Neural cell (in vitro differentiated cells): ENCODE results near the gene GOLGA8B. TPM values are rescaled to one million over a fixed set of nuclear protein-coding genes. Genes with fewer than 3 reads are reported as not detected.
"Not testable (repeated sequence)": the region's sequence is repeated elsewhere in the genome, so short reads cannot be mapped to it uniquely, and the experiment has no call there.

Source experiments
- H2AFZ ChIP-seq: fragments of 200-600, 300-800 bp; sonication (generic), shearing (Covaris generic); 2 replicates; pipeline ENCODE4 v1.6.0; 2014; ENCODE audit warnings: low read depth, mild to moderate bottlenecking, antibody characterized with exemption, low read length, moderate library complexity
- H3F3A ChIP-seq: fragments of 200-600 bp; shearing (Covaris generic); 2 replicates; pipeline ENCODE4 v1.6.1; 2016; ENCODE audit warnings: mild to moderate bottlenecking, moderate library complexity, mixed read lengths, antibody characterized with exemption, low read length; ENCODE audit not compliant: insufficient read depth, poor library complexity, severe bottlenecking
- H3K27ac ChIP-seq: fragments of 200-600, 300-800 bp; sonication (generic), shearing (Covaris generic); 2 replicates; pipeline ENCODE4 v1.5.1; 2014; ENCODE audit warnings: mild to moderate bottlenecking, low read length, moderate library complexity
- H3K27me3 ChIP-seq: fragments of 300-800, 200-600 bp; sonication (generic), shearing (Covaris generic); 2 replicates; pipeline ENCODE4 v1.6.0; 2014; ENCODE audit warnings: mild to moderate bottlenecking, low read depth, low read length, moderate library complexity; ENCODE audit not compliant: insufficient read depth
- H3K36me3 ChIP-seq: fragments of 300-800, 200-600 bp; sonication (generic), shearing (Covaris generic); 2 replicates; pipeline ENCODE4 v1.5.1; 2014; ENCODE audit warnings: mild to moderate bottlenecking, antibody characterized with exemption, low read length, moderate library complexity; ENCODE audit not compliant: insufficient read depth
- H3K4me2 ChIP-seq: fragments of 300-800, 200-600 bp; sonication (generic), shearing (Covaris generic); 2 replicates; pipeline ENCODE4 v1.6.0; 2014; ENCODE audit warnings: mild to moderate bottlenecking, low read length
- H3K4me3 ChIP-seq: fragments of 300-800, 200-600 bp; sonication (generic), shearing (Covaris generic); 2 replicates; pipeline ENCODE4 v1.5.1; 2014; ENCODE audit warnings: mild to moderate bottlenecking, low read length, moderate library complexity
- H3K79me2 ChIP-seq: fragments of 200-600 bp; shearing (Covaris generic); replicated peaks from 2 replicates; pipeline ENCODE4 v1.6.0; 2014; ENCODE audit warnings: mild to moderate bottlenecking, low read length, moderate library complexity; ENCODE audit not compliant: insufficient read depth
- H3K9ac ChIP-seq: fragments of 300-800, 200-600 bp; sonication (generic), shearing (Covaris generic); 2 replicates; pipeline ENCODE4 v1.6.1; 2016; ENCODE audit warnings: mild to moderate bottlenecking, low read length, mixed read lengths
- H3K9me2 ChIP-seq: fragments of 200-600 bp; shearing (Covaris generic); 2 replicates; pipeline ENCODE4 v1.6.1; 2016; ENCODE audit warnings: mild to moderate bottlenecking, low read length, mixed read lengths; ENCODE audit not compliant: insufficient read depth
- H3K9me3 ChIP-seq: fragments of 200-600, 300-800 bp; sonication (generic), shearing (Covaris generic); 2 replicates; pipeline ENCODE4 v1.6.1; 2016; ENCODE audit warnings: mild to moderate bottlenecking, mixed run types, low read length, moderate library complexity, mixed read lengths
- H4K20me1 ChIP-seq: fragments of 200-600 bp; shearing (Covaris generic); 2 replicates; pipeline ENCODE4 v1.6.1; 2016; ENCODE audit warnings: mild to moderate bottlenecking, mixed run types; ENCODE audit not compliant: insufficient read depth
- polyA plus RNA-seq: library from polyadenylated mRNA; depleted of rRNA; stranded (reverse); fragments of >200 nt; gene quantifications from 2 replicates; pipeline ENCODE4 v1.2.3, GENCODE V29; 2014
- small RNA-seq, 3 experiments: library from RNA; depleted of rRNA; stranded (forward); fragments of <200 nt; gene quantifications; one replicate each; pipeline ENCODE3, GENCODE V24; 2012

The GOLGA8B gene
- polyA plus RNA-seq, 1 donor from 2014 or later: 462 TPM

DNA sequence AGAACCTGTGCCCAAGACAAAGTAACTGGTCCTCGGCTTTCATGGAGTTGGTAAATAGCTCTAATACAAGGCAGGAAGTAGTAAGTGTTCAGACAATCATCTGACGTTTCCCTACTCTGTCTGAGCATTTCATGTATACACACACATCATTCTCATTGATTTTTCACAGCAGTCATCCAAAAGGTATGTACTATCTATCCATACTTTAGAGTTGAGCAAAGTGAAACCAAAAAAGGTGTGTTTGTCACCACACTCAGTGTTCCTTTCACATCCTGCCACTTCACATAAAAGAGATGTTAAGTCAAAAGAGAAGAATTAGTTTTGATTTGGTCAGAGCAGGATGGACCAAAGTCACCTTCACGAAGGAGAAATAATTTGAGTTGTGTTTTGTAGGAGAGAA lies 33.3 kb downstream of the GOLGA8B start:
- H3K9me2 ChIP-seq, H3K9me3 ChIP-seq, H3F3A ChIP-seq, H4K20me1 ChIP-seq, H3K36me3 ChIP-seq, H3K9ac ChIP-seq, H2AFZ ChIP-seq, H3K27ac ChIP-seq, H3K27me3 ChIP-seq, H3K4me3 ChIP-seq, H3K79me2 ChIP-seq, H3K4me2 ChIP-seq: not testable (repeated sequence)

- not testable (repeated sequence) for H3K9me3 ChIP-seq, H3K36me3 ChIP-seq, H3K4me3 ChIP-seq, H3K27me3 ChIP-seq, H3K27ac ChIP-seq, H2AFZ ChIP-seq, H3K79me2 ChIP-seq, H3K9ac ChIP-seq, H4K20me1 ChIP-seq, H3K4me2 ChIP-seq, H3K9me2 ChIP-seq, H3F3A ChIP-seq
Observed at GRCh38 chr15:34549381-34549809, 34.1 kb downstream of the GOLGA8B start.

DNA sequence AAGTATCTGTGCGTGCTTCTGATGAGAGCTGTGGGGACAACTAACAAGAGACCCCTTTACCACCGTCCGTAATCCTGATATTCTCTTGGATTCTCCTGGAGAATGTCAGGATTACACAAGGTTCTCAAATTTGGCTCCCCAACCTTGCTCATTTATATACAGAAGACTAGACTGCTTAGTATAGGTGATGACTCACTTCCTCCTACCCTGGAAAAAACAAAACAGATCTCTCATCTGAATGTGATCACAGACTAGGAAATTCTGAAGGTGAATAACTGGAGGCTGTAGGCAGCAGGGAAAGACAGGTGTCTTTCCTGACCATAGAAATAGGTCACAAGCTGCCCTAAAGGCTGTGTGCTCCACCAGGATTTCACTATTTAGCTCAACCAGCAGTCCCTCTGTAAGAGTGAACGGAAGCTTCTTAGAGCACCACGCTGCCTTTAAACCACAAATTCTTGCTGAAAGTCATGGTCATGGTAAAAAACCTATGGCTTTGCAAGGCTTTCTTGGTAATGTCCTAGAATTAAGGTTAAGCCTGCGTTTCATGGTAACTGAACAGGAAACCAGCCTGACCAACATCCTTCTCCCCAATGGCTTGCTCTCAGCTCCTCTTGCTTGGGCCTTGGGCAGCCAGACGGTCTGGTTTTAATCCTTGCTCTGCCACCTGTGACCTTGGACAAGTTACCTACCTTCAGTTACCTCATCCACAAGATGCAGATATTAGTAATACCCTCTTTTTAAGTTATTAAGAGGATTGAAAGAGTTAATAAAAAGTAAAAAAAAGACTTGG lies 39.4 kb downstream of the GOLGA8B start:
- H4K20me1 ChIP-seq, H3K4me3 ChIP-seq, H3K9me3 ChIP-seq, H2AFZ ChIP-seq, H3K79me2 ChIP-seq, H3F3A ChIP-seq, H3K4me2 ChIP-seq, H3K27me3 ChIP-seq, H3K9me2 ChIP-seq, H3K9ac ChIP-seq, H3K27ac ChIP-seq, H3K36me3 ChIP-seq: not testable (repeated sequence)

DNA sequence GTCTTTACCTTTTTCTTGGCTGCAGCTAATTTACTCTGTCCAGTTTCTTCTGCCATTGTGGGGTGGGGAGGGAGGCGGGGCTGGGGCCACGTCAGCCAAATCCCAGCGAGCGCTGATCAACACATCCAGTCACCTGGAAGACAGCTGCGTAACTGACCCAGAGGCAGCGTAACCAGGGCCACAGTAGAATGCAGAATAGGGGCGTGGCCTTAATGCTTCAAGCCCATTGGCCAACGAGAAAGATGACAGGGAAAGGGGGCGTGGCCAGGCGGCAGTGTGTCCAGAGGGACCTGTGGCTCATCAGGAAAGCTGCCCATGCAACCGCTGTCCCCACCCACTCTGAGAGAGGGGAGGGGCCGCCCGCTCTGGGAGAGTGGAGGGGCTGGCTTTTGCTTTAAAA lies 47.6 kb downstream of the GOLGA8B start:
- H3F3A ChIP-seq, H3K27ac ChIP-seq, H3K9me2 ChIP-seq, H3K36me3 ChIP-seq, H3K79me2 ChIP-seq, H3K4me3 ChIP-seq, H3K4me2 ChIP-seq, H3K9ac ChIP-seq, H4K20me1 ChIP-seq, H2AFZ ChIP-seq, H3K27me3 ChIP-seq, H3K9me3 ChIP-seq: not testable (repeated sequence)

Small RNA genes within 50 kb of the gene (small RNA-seq; reads per million reads assigned to genes)
- gene RF00425: 0 to 0.08 (median 0) reads per million in 3 experiments

Other genes with a start within 250 kb of the GOLGA8B start
- 7.0 and 7.3 TPM in 2 replicates for gene SLC12A6, start 245.9 kb downstream of the GOLGA8B start, polyA plus RNA-seq
- 263 and 288 TPM in 2 replicates for gene NOP10, start 240.5 kb downstream of the GOLGA8B start, polyA plus RNA-seq
- not detected in 2 replicates for gene NUTM1, start 240.3 kb downstream of the GOLGA8B start, polyA plus RNA-seq
- 76.7 and 93.3 TPM in 2 replicates for gene LPCAT4, start 216.5 kb downstream of the GOLGA8B start, polyA plus RNA-seq
- gene GOLGA8A, start 145.8 kb downstream of the GOLGA8B start, polyA plus RNA-seq: 214 and 225 TPM in 2 replicates
- 3.2 and 4.6 TPM in 2 replicates for gene GJD2, start 171.3 kb upstream of the GOLGA8B start, polyA plus RNA-seq
- not detected in 2 replicates for gene ACTC1, start 211.9 kb upstream of the GOLGA8B start, polyA plus RNA-seq